HG02763 (cell line): Measurements from ENCODE around the gene CNTRL.

Experiments used
- ATAC-seq: cut with Tn5 transposase; IDR thresholded peaks from one replicate; pipeline ENCODE4 v1.9.1; 2021; ENCODE audit warnings: mild to moderate bottlenecking, moderate library complexity; ENCODE audit not compliant: unreplicated experiment

CNTRL gene

DNA sequence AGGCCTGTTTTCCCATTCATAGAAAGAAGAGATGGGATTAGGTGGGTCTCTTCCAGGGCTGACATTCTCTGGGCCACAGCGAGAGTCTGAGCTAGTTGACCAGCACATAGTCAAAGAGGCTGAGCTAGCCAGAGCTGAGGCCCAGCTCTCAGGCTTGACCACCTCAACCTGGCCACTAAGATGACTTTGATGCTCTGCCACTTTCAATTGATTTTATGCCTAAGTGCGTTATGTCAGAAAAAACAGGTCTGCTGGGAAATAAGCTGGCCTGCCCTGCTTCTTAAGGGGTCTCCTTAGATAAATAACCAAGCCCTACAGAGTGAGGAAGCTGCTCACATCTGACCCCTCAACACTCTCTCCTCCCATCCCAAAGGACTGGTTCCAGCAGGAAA, 146.9 kb downstream of the CNTRL start:
- no peak for ATAC-seq

GRCh38 chr9:121222524-121223171, 147.9 kb downstream of the CNTRL start:
- ATAC-seq, result no peak

- no peak for ATAC-seq
These were observed 150.5 kb downstream of the CNTRL start for GRCh38 chr9:121225240-121225639.

GRCh38 chr9:121226175-121226574, 151.4 kb downstream of the CNTRL start:
- ATAC-seq, result no peak
